Limb (tissue), 2 donors: Measurements from ENCODE around the gene LMO3.

ENCODE experiments used
- DNase-seq, 2 donors: peaks; one replicate each; pipeline ENCODE4 v3.0.0-alpha.2; 2016; ENCODE audit errors: extremely low spot score in 2 of 2

The LMO3 gene

GRCh38 chr12:16606117-16606200 is at the start of gene LMO3:
Gene LMO3 (minus strand): TSS chr12:16606162. CDS start chr12:16600860, 5,302 bp downstream.
- DNase-seq, result no peak

GRCh38 chr12:16636435-16637055 is 30.6 kb upstream of the LMO3 start:
- no peak for DNase-seq

GRCh38 chr12:16634786-16635185 is 28.8 kb upstream of the LMO3 start:
- no peak for DNase-seq

GRCh38 chr12:16626991-16627390 is 21.0 kb upstream of the LMO3 start:
- DNase-seq, result no peak

GRCh38 chr12:16622338-16622737 is 16.4 kb upstream of the LMO3 start:
- no peak for DNase-seq

GRCh38 chr12:16619537-16619936 is 13.6 kb upstream of the LMO3 start:
- no peak for DNase-seq

- no peak for DNase-seq
These were observed 12.3 kb upstream of the LMO3 start for GRCh38 chr12:16618256-16618655.

- no peak for DNase-seq
These were observed 7.2 kb upstream of the LMO3 start for GRCh38 chr12:16613199-16613598.

- no peak for DNase-seq
These were observed 6.7 kb upstream of the LMO3 start for GRCh38 chr12:16612647-16613046.

GRCh38 chr12:16611146-16611545 is 5.2 kb upstream of the LMO3 start:
- DNase-seq, result no peak

- no peak for DNase-seq
These were observed 4.8 kb upstream of the LMO3 start for GRCh38 chr12:16610743-16611142.

- no peak for DNase-seq
These were observed 4.1 kb upstream of the LMO3 start for GRCh38 chr12:16610001-16610585.

GRCh38 chr12:16608946-16609539 is 3.1 kb upstream of the LMO3 start:
- no peak for DNase-seq

GRCh38 chr12:16607906-16608775 is 2.2 kb upstream of the LMO3 start:
- no peak for DNase-seq

- no peak for DNase-seq
These were observed 1.0 kb upstream of the LMO3 start for GRCh38 chr12:16606991-16607390.

GRCh38 chr12:16606201-16606849 is 363 bp upstream of the LMO3 start:
- DNase-seq, result peak; percentile 35 to 72

- peak; percentile 15 to 57 for DNase-seq
These were observed 283 bp downstream of the LMO3 start for GRCh38 chr12:16605642-16606116.

- peak in 1 of 2 donors; percentile 52 for DNase-seq
These were observed 1.2 kb downstream of the LMO3 start for GRCh38 chr12:16604596-16605252.

GRCh38 chr12:16603916-16604575 is 1.9 kb downstream of the LMO3 start:
- DNase-seq, result no peak

GRCh38 chr12:16603260-16603915 is 2.6 kb downstream of the LMO3 start:
- no peak for DNase-seq
